GM21723 (cell line): ENCODE data around the gene POMP.
"Not testable (repeated sequence)": the region's sequence is repeated elsewhere in the genome, so short reads cannot be mapped to it uniquely, and the experiment has no call there.

Source experiments
- ATAC-seq: cut with Tn5 transposase; IDR thresholded peaks from one replicate; pipeline ENCODE4 v1.9.1; 2021; ENCODE audit warnings: mild to moderate bottlenecking, moderate library complexity; ENCODE audit not compliant: unreplicated experiment

POMP gene

GRCh38 chr13:28637714-28638355, 21.1 kb upstream of the POMP start:
- peak; percentile 54 for ATAC-seq

GRCh38 chr13:28638756-28639155, 20.2 kb upstream of the POMP start:
- no peak for ATAC-seq

GRCh38 chr13:28640861-28641599, 17.9 kb upstream of the POMP start:
- ATAC-seq = peak; percentile 6

GRCh38 chr13:28641600-28641926, 17.4 kb upstream of the POMP start:
- ATAC-seq = peak; percentile 74

GRCh38 chr13:28650284-28650683, 8.6 kb upstream of the POMP start:
- ATAC-seq = peak; percentile 41

- ATAC-seq = no peak
Observed at GRCh38 chr13:28651810-28652401, 7.0 kb upstream of the POMP start.

GRCh38 chr13:28653111-28653510, 5.8 kb upstream of the POMP start:
- ATAC-seq = no peak

- ATAC-seq = no peak
Observed at GRCh38 chr13:28654276-28654675, 4.7 kb upstream of the POMP start.

GRCh38 chr13:28655561-28655960, 3.4 kb upstream of the POMP start:
- no peak for ATAC-seq

- ATAC-seq = peak; percentile 12
Observed at GRCh38 chr13:28657784-28658538, 969 bp upstream of the POMP start.

- peak; percentile 23 for ATAC-seq
Observed at GRCh38 chr13:28658539-28658795, 463 bp upstream of the POMP start.

- ATAC-seq = peak; percentile 33
Observed at GRCh38 chr13:28659621-28659970, 666 bp downstream of the POMP start.

- ATAC-seq = no peak
Observed at GRCh38 chr13:28666897-28667488, 8.1 kb downstream of the POMP start.

- no peak for ATAC-seq
Observed at GRCh38 chr13:28671126-28671792, 12.3 kb downstream of the POMP start.

GRCh38 chr13:28678809-28679208, 19.9 kb downstream of the POMP start:
- ATAC-seq = no peak

GRCh38 chr13:28679628-28680027, 20.7 kb downstream of the POMP start:
- no peak for ATAC-seq

- ATAC-seq = no peak
Observed at GRCh38 chr13:28680541-28680940, 21.6 kb downstream of the POMP start.

- not testable (repeated sequence) for ATAC-seq
Observed at GRCh38 chr13:28683169-28683568, 24.2 kb downstream of the POMP start.

- no peak for ATAC-seq
Observed at GRCh38 chr13:28684257-28684656, 25.3 kb downstream of the POMP start.

GRCh38 chr13:28685114-28685513, 26.2 kb downstream of the POMP start:
- no peak for ATAC-seq

- ATAC-seq = no peak
Observed at GRCh38 chr13:28685892-28686291, 27.0 kb downstream of the POMP start.
